Measurements from ENCODE around the gene ITGB3BP. TPM values are rescaled to one million over a fixed set of nuclear protein-coding genes. Genes with fewer than 3 reads are reported as not detected.

ITGB3BP gene
- total and polyA plus RNA-seq, 2 of the 4 experiments (the other 2 are of a cell fraction) = 8.1 to 11.9 TPM

- no peaks in the 10 kb centered on the region for H3K9me1 ChIP-seq (ENCODE audit: insufficient read depth, low read length)
- H3K18ac ChIP-seq (ENCODE audit: low read depth, low read length) = no peak overlapping the region
- DNase-seq = no peak
- in situ Hi-C loops (cut with MboI; ENCODE audit: low sequenced_read_pairs) (no loop called here), intact Hi-C loops (cut with micrococcal nuclease) (no loop called here), dilution Hi-C loops (cut with HindIII; ENCODE audit: low sequenced_read_pairs, unreplicated experiment) (no loop called here)
- no peaks in the 10 kb centered on the region for H3K4me1 ChIP-seq (ENCODE audit: control insufficient read depth, insufficient read depth, low read length)
- H2AK9ac ChIP-seq (replicated peaks; ENCODE audit: low read depth, low read length, poor library complexity) = no peak overlapping the region
- POLR2A ChIA-PET (ENCODE audit: unreplicated experiment) = no interaction called here
- H3K79me1 ChIP-seq (ENCODE audit: low read depth in 1 of 2, low read length in 2 of 2) = no peaks in the 10 kb centered on the region
- H3K9me3 ChIP-seq (ENCODE audit: control insufficient read depth, insufficient read depth, low read length) = 0 out of 2 replicates have a peak, but pooled peaks cover 2% of the 10 kb centered on the region
- H4K20me1 ChIP-seq (ENCODE audit: insufficient read depth, low read length) = no peaks in the 10 kb centered on the region
- no peak overlapping the region for H3K23ac ChIP-seq (ENCODE audit: low read depth, low read length)
- no peak overlapping the region for H3K56ac ChIP-seq (ENCODE audit: extremely low read depth, insufficient read depth, low read length)
- no peak overlapping the region for H2BK15ac ChIP-seq (ENCODE audit: low read depth, low read length)
- no peak for ATAC-seq (ENCODE audit: low read depth)
- H4K5ac ChIP-seq (ENCODE audit: low read depth, low read length) = no peak overlapping the region
- H3K14ac ChIP-seq (replicated peaks; ENCODE audit: low read depth, low read length) = no peak overlapping the region
- H2BK120ac ChIP-seq (ENCODE audit: low read depth, low read length) = no peak overlapping the region
- TF ChIP-seq SMC3 (IDR thresholded peaks at IDR 0.05; ENCODE audit: low read depth, low read length) (no peak), MXI1 (IDR thresholded peaks at IDR 0.05; ENCODE audit: borderline replicate concordance, low read depth, low read length) (no peak), USF2 (IDR thresholded peaks at IDR 0.05; ENCODE audit: low read depth, low read length) (no peak), FOS (IDR thresholded peaks at IDR 0.05; ENCODE audit: low read depth, low read length) (no peak), CEBPB (IDR thresholded peaks at IDR 0.05; ENCODE audit: low read depth, low read length) (no peak), MAZ (IDR thresholded peaks at IDR 0.05; ENCODE audit: borderline replicate concordance, low read depth, low read length) (no peak), RCOR1 (IDR thresholded peaks at IDR 0.05; ENCODE audit: insufficient replicate concordance, low read length) (no peak)
- TF ChIP-seq, protein P1, sequence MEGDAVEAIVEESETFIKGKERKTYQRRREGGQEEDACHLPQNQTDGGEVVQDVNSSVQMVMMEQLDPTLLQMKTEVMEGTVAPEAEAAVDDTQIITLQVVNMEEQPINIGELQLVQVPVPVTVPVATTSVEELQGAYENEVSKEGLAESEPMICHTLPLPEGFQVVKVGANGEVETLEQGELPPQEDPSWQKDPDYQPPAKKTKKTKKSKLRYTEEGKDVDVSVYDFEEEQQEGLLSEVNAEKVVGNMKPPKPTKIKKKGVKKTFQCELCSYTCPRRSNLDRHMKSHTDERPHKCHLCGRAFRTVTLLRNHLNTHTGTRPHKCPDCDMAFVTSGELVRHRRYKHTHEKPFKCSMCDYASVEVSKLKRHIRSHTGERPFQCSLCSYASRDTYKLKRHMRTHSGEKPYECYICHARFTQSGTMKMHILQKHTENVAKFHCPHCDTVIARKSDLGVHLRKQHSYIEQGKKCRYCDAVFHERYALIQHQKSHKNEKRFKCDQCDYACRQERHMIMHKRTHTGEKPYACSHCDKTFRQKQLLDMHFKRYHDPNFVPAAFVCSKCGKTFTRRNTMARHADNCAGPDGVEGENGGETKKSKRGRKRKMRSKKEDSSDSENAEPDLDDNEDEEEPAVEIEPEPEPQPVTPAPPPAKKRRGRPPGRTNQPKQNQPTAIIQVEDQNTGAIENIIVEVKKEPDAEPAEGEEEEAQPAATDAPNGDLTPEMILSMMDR (conservative IDR thresholded peaks at IDR 0.05; ENCODE audit: low read depth, low read length) = no peak
- H3K4me3 ChIP-seq (ENCODE audit: insufficient read depth, low read depth, low read length) = no peak overlapping the region
- no peak overlapping the region for H3K27ac ChIP-seq (ENCODE audit: insufficient read depth, low read length)
- no peak overlapping the region for H2AK5ac ChIP-seq (ENCODE audit: low read depth, low read length)
- H2AFZ ChIP-seq (replicated peaks; ENCODE audit: low read length, poor library complexity) = no peak overlapping the region
- H3K4ac ChIP-seq (ENCODE audit: low read depth, low read length) = no peak overlapping the region
- no peaks in the 10 kb centered on the region for H3K36me3 ChIP-seq (ENCODE audit: control insufficient read depth, insufficient read depth, low read length)
- H4K91ac ChIP-seq (ENCODE audit: insufficient read depth, low read depth, low read length) = no peak overlapping the region
- no TSS peak for BruUV-seq (replicated peaks)
- no peak overlapping the region for H4K8ac ChIP-seq (ENCODE audit: low read depth in 2 of 2, low read length in 2 of 2)
- H3K4me2 ChIP-seq (ENCODE audit: low read depth, low read length) = no peak overlapping the region
- no peak overlapping the region for H2BK5ac ChIP-seq (ENCODE audit: low read depth, low read length, poor library complexity, severe bottlenecking)
- WGBS, 2 experiments (ENCODE audit: extremely low coverage in 2 of 2, insufficient read length in 1 of 2) = no CpG with 5 or more reads among the region's 7 CpGs
- CTCF ChIA-PET = interaction anchor here (1.6 kb wide), 1 partner anchor 139 kb away, joined by 5 read pairs; no protein-coding TSS in a partner anchor
- H3K27me3 ChIP-seq (ENCODE audit: control insufficient read depth, insufficient read depth, low read length) = no peaks in the 10 kb centered on the region
- no peak overlapping the region for H3K9ac ChIP-seq (ENCODE audit: low read depth, low read length)
- no peak overlapping the region for H2BK20ac ChIP-seq (ENCODE audit: low read depth, low read length)
Measured at GRCh38 chr1:63466181-63466580, 56.8 kb downstream of the ITGB3BP start.
